GM19455 (cell line): ENCODE measurements around the gene TULP1.
"Not testable (repeated sequence)": the region's sequence is repeated elsewhere in the genome, so short reads cannot be mapped to it uniquely, and the experiment has no call there.

Source experiments
- ATAC-seq: cut with Tn5 transposase; IDR thresholded peaks from one replicate; pipeline ENCODE4 v1.9.1; 2021; ENCODE audit not compliant: unreplicated experiment

Gene TULP1

DNA sequence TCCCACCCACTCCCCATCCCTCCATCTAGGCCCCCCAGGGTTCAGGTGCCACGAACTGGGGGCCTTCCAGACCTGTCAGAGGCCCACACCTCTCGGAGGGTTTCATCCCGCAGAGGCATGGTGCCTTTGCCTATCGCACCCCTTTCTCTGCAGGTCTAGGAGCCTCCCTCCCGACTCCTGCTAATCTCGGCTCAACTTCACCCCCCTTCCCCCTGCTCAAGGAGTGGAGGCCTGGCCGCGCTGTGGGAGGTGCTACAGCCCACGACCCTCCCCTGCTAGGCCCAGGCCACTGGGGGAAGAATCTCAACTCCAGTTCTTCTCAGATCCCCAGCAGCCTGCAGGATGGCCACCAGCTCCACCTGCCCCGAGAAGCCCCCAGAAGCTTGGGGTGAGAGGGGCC is at the start of gene TULP1:
TULP1 (minus strand) TSS at position 157 of the 400 bp plus-strand sequence; CDS start at position 119, 38 bp downstream.
- ATAC-seq: no peak

DNA sequence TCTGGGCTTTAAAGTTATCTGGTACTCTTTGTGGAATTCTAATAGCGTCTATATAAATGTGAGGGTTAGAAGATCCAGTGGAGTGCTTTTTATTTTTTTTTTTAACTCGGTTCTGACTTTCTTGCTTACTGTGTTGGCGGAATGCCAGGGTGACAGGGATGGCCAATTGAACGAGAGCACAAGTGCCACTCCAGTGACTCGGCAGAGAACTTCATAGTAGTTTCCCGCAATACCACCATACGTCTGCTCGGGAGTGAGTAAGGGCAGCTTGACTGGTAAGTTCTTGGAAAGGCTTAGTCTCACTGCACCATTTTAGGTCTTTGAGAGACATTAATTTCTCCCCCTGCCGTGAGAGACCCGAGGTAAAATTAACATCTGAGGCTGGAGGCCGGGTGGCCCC is 49.4 kb upstream of the TULP1 start:
- ATAC-seq: no peak

DNA sequence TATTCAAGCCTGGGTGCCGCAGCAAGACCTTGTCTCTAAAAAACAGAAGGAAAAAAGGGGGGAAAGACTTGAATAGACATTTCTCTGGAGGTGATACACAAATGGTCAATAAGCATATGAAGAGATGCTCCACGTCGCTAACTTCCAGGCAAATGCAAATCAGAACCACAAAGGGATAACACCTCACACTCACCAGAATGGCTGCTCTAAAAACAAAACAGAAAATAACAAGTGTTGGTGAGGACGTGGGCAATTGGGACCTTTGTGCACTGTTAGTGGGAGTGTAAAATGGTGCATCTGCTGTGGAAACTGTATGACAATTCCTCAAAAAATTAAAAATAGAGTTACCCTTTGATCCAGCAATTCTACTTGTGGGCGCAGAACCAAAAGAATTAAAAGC is 48.4 kb upstream of the TULP1 start:
- no peak for ATAC-seq

DNA sequence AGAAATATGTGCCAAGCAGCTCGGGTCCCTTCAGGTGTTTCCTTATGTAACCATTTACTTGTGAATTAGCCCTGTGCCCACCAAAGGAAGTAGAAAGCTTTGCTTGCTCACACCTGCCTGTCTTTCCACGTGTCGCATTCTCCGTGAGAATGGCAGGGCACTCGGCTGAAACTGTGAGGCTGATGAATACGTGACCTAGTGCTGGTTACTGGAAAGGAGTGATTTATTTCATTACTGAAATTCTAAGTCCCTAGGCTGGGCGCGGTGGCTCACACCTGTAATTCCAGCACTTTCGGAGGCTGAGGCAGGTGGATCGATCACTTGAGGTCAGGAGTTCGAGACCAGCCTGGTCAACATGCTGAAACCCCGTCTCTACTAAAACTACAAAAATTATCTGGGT is 45.9 kb upstream of the TULP1 start:
- no peak for ATAC-seq

GRCh38 chr6:35557239-35557638 is 44.5 kb upstream of the TULP1 start:
- ATAC-seq: no peak

GRCh38 chr6:35554811-35555210 is 42.1 kb upstream of the TULP1 start:
- no peak for ATAC-seq

DNA sequence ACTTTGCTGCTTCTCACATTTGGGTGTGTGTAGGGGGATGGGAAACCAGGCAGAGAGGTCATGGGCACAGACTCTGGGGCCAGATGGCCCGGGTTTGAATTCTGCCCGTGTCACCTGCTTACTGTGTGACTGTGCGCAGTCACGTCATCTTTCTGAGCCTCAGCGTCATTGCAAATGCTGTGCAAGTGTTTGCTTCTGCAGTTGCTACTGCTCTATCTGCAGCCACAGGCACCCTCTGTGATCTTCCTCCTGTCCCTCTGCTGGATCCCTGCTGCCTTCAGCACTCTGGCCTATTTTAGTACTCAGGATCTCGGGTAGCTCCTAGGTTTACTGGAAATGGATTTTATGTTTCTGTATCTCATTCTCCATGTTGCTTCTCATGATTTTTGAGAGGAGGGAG is 40.6 kb upstream of the TULP1 start:
- no peak for ATAC-seq

DNA sequence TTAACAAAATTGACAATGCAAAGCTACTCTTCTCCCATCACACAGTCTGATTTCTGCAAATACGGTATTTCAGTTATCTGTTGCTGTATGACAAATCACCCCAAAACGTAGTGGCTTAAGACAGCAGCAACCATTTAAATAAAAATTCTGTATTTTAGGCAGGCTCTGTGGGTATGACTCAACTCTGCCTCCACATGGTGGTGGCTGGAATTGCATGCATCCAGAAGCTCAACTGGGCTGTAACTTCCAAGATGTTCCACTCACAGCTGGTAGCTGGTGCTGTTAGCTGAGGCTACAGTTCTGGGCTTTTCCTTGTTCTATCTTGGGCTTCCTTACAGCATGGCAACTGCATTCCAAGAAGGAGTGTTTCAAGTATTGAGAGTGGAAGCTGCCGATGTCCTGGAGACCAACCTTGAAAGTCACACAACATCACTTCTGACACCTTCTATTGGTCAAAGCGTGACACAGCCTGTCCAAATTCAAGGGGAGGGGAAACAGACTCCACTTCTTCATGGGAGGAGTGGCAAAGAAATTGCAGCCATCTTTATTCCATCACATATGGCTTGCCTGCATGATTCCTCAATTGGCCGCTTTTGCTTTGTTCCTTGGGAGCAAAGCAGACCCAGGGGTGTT is 39.7 kb upstream of the TULP1 start:
- ATAC-seq: no peak

GRCh38 chr6:35550437-35550836 is 37.7 kb upstream of the TULP1 start:
- ATAC-seq: no peak

- no peak for ATAC-seq
Observed at GRCh38 chr6:35547676-35548075, 35.0 kb upstream of the TULP1 start.

DNA sequence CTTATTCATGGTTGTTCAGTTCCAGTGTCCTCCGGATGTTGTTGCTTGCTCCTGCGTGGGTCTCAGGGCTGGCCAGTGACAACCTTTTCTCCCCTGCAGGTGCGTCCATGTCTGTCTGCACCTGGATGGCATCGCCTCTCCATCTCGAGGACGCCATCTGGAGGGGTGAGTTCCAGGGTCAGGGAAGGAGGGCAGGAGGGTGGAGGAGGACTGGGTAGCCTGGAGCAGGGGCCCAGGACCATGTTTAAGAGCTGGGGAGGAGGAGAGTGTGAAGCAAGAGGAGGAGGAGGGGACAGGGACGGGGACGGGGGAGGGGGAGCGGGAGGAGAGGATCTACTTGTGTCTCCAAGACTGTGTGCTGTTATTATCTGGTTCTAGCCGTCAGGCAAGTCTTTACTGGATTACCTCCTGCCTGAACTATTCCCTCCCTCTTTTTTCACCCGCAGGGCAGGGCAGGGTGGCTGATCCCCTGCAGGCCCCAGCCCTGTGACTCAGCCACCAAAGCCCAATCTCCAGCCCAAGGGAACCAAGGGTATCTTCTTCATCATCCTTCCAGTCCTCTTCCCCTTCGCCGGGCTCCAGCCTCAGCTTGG is 32.2 kb upstream of the TULP1 start:
- no peak for ATAC-seq

- no peak for ATAC-seq
Observed at GRCh38 chr6:35543459-35544193, 30.9 kb upstream of the TULP1 start.

DNA sequence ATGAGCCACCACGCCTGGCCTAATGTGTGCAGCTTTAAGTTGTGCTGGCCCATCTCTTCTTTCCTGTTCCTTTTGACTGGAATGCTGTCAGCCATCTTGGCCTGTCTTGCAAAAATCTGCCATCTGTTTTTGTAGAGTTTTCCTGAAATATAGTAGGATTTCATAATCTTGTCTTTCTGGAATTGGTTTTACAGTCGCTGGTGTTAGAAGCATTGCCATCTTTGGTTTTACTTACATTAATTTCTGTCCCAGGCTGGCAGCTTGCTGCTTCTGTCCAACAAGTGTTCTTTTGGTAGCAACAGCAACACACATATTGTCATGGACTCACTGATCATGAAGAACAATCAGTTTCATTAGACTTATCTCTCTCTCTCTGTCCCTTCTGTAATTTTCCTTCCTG is 29.1 kb upstream of the TULP1 start:
- no peak for ATAC-seq

GRCh38 chr6:35539223-35539622 is 26.5 kb upstream of the TULP1 start:
- ATAC-seq: no peak

DNA sequence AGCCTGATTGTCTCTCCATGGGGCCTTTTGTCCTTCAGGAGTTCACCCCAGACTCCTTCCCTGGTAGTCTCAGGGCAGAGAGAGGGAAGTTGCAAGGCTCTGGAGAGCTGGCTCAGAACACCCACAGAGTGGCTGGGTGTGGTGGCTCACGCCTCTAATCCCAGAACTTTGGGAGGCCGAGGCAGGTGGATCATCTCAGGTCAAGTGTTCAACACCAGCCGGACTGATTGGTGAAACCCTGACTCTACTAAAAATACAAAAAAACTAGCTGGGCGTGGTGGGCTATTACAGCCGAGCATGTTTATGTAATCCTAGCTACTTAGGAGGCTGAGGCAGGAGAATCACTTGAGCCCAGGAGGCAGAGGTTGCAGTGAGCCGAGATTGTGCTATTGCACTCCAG is 23.2 kb upstream of the TULP1 start:
- ATAC-seq: not testable (repeated sequence)

GRCh38 chr6:35534407-35535170 is 21.9 kb upstream of the TULP1 start:
- ATAC-seq: no peak

DNA sequence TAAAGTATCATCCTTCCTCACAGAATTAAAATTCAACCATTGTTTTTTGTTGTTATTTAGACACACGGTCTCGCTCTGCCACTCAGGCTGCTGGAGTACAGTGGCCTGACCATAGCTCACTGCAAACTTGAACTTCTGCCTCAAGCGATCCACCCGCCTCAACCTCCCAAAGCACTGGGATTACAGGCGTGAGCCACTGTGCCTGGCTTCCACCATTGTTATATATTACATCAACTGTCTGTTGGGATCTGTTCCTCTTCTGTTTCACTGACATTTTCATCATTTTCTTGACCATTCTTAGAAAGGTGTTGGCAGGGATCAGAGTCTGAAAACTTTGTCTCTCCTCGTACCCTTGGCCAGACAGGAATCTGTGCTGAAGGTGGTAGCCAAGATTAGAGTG is 21.3 kb upstream of the TULP1 start:
- ATAC-seq: no peak

DNA sequence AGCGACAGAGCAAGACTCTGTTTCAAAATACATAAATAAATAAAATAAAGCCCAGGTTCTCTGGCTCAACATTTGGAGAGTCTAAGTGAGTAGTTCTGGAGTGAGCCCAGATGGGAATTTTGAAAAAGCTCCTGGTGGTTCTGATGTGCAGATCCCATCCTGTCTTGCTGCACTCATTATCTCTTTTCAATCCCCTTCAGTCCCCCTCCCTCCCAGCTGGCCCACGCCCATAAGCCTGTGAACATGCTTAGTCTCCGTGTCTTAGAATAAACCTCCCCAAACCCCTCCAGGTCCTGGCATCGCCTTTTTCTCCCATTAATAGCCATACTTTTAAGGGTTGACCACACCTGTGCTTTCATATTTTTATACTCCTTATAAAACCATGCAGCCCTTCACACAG is 19.4 kb upstream of the TULP1 start:
- no peak for ATAC-seq

GRCh38 chr6:35524380-35525020 is 11.8 kb upstream of the TULP1 start:
- ATAC-seq: no peak

GRCh38 chr6:35522660-35523658 is 10.3 kb upstream of the TULP1 start:
- no peak for ATAC-seq
